Activated T-cell treated with anti-CD3 and anti-CD28 coated beads, Interleukin-2, amount 50 U/mL, for 24 hours (primary cell): ENCODE measurements around the gene ADTRP.

Experiments
- DNase-seq: peaks from one replicate; pipeline ENCODE4 v3.0.0-alpha.2; 2020
- H3K27ac Mint-ChIP-seq: 2 replicates; pipeline ENCODE4 v1.8.0; 2020; ENCODE audit warnings: mild to moderate bottlenecking, mixed read lengths
- H3K27me3 Mint-ChIP-seq: 2 replicates; pipeline ENCODE4 v1.8.0; 2020; ENCODE audit warnings: mixed read lengths
- H3K36me3 Mint-ChIP-seq: 2 replicates; pipeline ENCODE4 v1.8.0; 2020; ENCODE audit warnings: low read depth, mixed read lengths
- H3K4me1 Mint-ChIP-seq: 2 replicates; pipeline ENCODE4 v1.8.0; 2020; ENCODE audit warnings: low read depth, mixed read lengths
- H3K4me3 Mint-ChIP-seq: 2 replicates; pipeline ENCODE4 v1.8.0; 2020; ENCODE audit warnings: mild to moderate bottlenecking, moderate library complexity, mixed read lengths
- H3K9me3 Mint-ChIP-seq: 2 replicates; pipeline ENCODE4 v1.8.0; 2020; ENCODE audit warnings: mixed read lengths

Gene ADTRP

GRCh38 chr6:11722805-11723631, 55.6 kb downstream of the ADTRP start:
- Mint-ChIP-seq H3K27me3 (no peaks in the 10 kb centered on the region), H3K4me3 (peak overlapping the region; percentile 61), H3K4me1 (peaks cover 72% of the 10 kb centered on the region), H3K27ac (peak overlapping the region; percentile 76), H3K9me3 (peaks cover 4% of the 10 kb centered on the region), H3K36me3 (peaks cover 77% of the 10 kb centered on the region)
- no peak for DNase-seq

- Mint-ChIP-seq H3K4me1 (peaks cover 70% of the 10 kb centered on the region), H3K4me3 (peak overlapping the region; percentile 61), H3K36me3 (peaks cover 81% of the 10 kb centered on the region), H3K27me3 (no peaks in the 10 kb centered on the region), H3K9me3 (peaks cover 4% of the 10 kb centered on the region), H3K27ac (peak overlapping the region; percentile 76)
- DNase-seq: no peak
Observed at GRCh38 chr6:11722220-11722619, 56.4 kb downstream of the ADTRP start.

GRCh38 chr6:11718463-11718862, 60.1 kb downstream of the ADTRP start:
- no peak overlapping the region for H3K27ac Mint-ChIP-seq
- H3K27me3 Mint-ChIP-seq: no peaks in the 10 kb centered on the region
- peaks cover 77% of the 10 kb centered on the region for H3K36me3 Mint-ChIP-seq
- no peak overlapping the region for H3K4me3 Mint-ChIP-seq
- no peak for DNase-seq
- H3K4me1 Mint-ChIP-seq: peaks cover 69% of the 10 kb centered on the region
- no peaks in the 10 kb centered on the region for H3K9me3 Mint-ChIP-seq

GRCh38 chr6:11718031-11718430, 60.6 kb downstream of the ADTRP start:
- DNase-seq: no peak
- H3K4me3 Mint-ChIP-seq: no peak overlapping the region
- no peak overlapping the region for H3K27ac Mint-ChIP-seq
- no peaks in the 10 kb centered on the region for H3K9me3 Mint-ChIP-seq
- peaks cover 77% of the 10 kb centered on the region for H3K36me3 Mint-ChIP-seq
- H3K27me3 Mint-ChIP-seq: no peaks in the 10 kb centered on the region
- peaks cover 69% of the 10 kb centered on the region for H3K4me1 Mint-ChIP-seq

GRCh38 chr6:11714798-11715285, 63.8 kb downstream of the ADTRP start:
- H3K27ac Mint-ChIP-seq: peak overlapping the region; percentile 97
- H3K4me1 Mint-ChIP-seq: peaks cover 80% of the 10 kb centered on the region
- H3K4me3 Mint-ChIP-seq: peak overlapping the region; percentile 48
- DNase-seq: no peak
- peaks cover 3% of the 10 kb centered on the region for H3K9me3 Mint-ChIP-seq
- H3K36me3 Mint-ChIP-seq: peaks cover 76% of the 10 kb centered on the region
- H3K27me3 Mint-ChIP-seq: no peaks in the 10 kb centered on the region

- Mint-ChIP-seq H3K4me1 (peaks cover 80% of the 10 kb centered on the region), H3K4me3 (peak overlapping the region; percentile 48), H3K36me3 (peaks cover 72% of the 10 kb centered on the region), H3K27me3 (no peaks in the 10 kb centered on the region), H3K9me3 (peaks cover 3% of the 10 kb centered on the region), H3K27ac (peak overlapping the region; percentile 97)
- peak; percentile 62 for DNase-seq
Observed at GRCh38 chr6:11714116-11714797, 64.3 kb downstream of the ADTRP start.

GRCh38 chr6:11712760-11713159, 65.8 kb downstream of the ADTRP start:
- Mint-ChIP-seq H3K27ac (peak overlapping the region; percentile 97), H3K36me3 (peaks cover 65% of the 10 kb centered on the region), H3K27me3 (no peaks in the 10 kb centered on the region), H3K4me3 (peak overlapping the region; percentile 68), H3K9me3 (peaks cover 6% of the 10 kb centered on the region), H3K4me1 (peaks cover 83% of the 10 kb centered on the region)
- DNase-seq: peak; percentile 67

- H3K27me3 Mint-ChIP-seq: no peaks in the 10 kb centered on the region
- H3K9me3 Mint-ChIP-seq: peaks cover 6% of the 10 kb centered on the region
- peak overlapping the region; percentile 68 for H3K4me3 Mint-ChIP-seq
- peaks cover 78% of the 10 kb centered on the region for H3K4me1 Mint-ChIP-seq
- peak; percentile 67 for DNase-seq
- peaks cover 58% of the 10 kb centered on the region for H3K36me3 Mint-ChIP-seq
- H3K27ac Mint-ChIP-seq: peak overlapping the region; percentile 97
Observed at GRCh38 chr6:11711984-11712711, 66.5 kb downstream of the ADTRP start.

GRCh38 chr6:11711003-11711983, 67.3 kb downstream of the ADTRP start:
- Mint-ChIP-seq H3K27me3 (no peaks in the 10 kb centered on the region), H3K9me3 (peaks cover 6% of the 10 kb centered on the region), H3K27ac (peak overlapping the region; percentile 97), H3K4me1 (peaks cover 79% of the 10 kb centered on the region), H3K4me3 (peak overlapping the region; percentile 68), H3K36me3 (peaks cover 51% of the 10 kb centered on the region)
- peak; percentile 83 for DNase-seq

GRCh38 chr6:11710311-11710761, 68.3 kb downstream of the ADTRP start:
- peaks cover 74% of the 10 kb centered on the region for H3K4me1 Mint-ChIP-seq
- H3K27me3 Mint-ChIP-seq: no peaks in the 10 kb centered on the region
- DNase-seq: peak; percentile 61
- peaks cover 43% of the 10 kb centered on the region for H3K36me3 Mint-ChIP-seq
- H3K4me3 Mint-ChIP-seq: peak overlapping the region; percentile 68
- peaks cover 7% of the 10 kb centered on the region for H3K9me3 Mint-ChIP-seq
- H3K27ac Mint-ChIP-seq: peak overlapping the region; percentile 97

GRCh38 chr6:11706171-11706570, 72.4 kb downstream of the ADTRP start:
- DNase-seq: no peak
- H3K4me1 Mint-ChIP-seq: peaks cover 62% of the 10 kb centered on the region
- peaks cover 14% of the 10 kb centered on the region for H3K36me3 Mint-ChIP-seq
- no peaks in the 10 kb centered on the region for H3K27me3 Mint-ChIP-seq
- H3K4me3 Mint-ChIP-seq: no peak overlapping the region
- H3K27ac Mint-ChIP-seq: no peak overlapping the region
- H3K9me3 Mint-ChIP-seq: peaks cover 8% of the 10 kb centered on the region

GRCh38 chr6:11705483-11705882, 73.1 kb downstream of the ADTRP start:
- H3K4me1 Mint-ChIP-seq: peaks cover 56% of the 10 kb centered on the region
- peaks cover 8% of the 10 kb centered on the region for H3K9me3 Mint-ChIP-seq
- peak overlapping the region; percentile 45 for H3K27ac Mint-ChIP-seq
- peaks cover 11% of the 10 kb centered on the region for H3K36me3 Mint-ChIP-seq
- DNase-seq: no peak
- H3K27me3 Mint-ChIP-seq: no peaks in the 10 kb centered on the region
- no peak overlapping the region for H3K4me3 Mint-ChIP-seq

- peak overlapping the region; percentile 45 for H3K27ac Mint-ChIP-seq
- no peak for DNase-seq
Observed at GRCh38 chr6:11705069-11705468, 73.5 kb downstream of the ADTRP start.

More at GRCh38 chr6:11705069-11705468, 73.5 kb downstream of the ADTRP start:
- Mint-ChIP-seq H3K9me3 (peaks cover 5% of the 10 kb centered on the region), H3K27me3 (no peaks in the 10 kb centered on the region), H3K4me3 (no peak overlapping the region), H3K4me1 (peaks cover 53% of the 10 kb centered on the region), H3K36me3 (peaks cover 7% of the 10 kb centered on the region)
